CD4-positive, alpha-beta T cell treated with Interleukin-12 subunit alpha and Interleukin-12 subunit beta, for 1 hour (primary cell): Measurements from ENCODE around the gene KRT27.
"Not testable (repeated sequence)": the region's sequence is repeated elsewhere in the genome, so short reads cannot be mapped to it uniquely, and the experiment has no call there.

Source experiments
- DNase-seq: peaks from one replicate; pipeline ENCODE4 v3.0.0-alpha.2; 2020

KRT27 gene

GRCh38 chr17:40782450-40782849 is at the start of gene KRT27:
Gene KRT27 (minus strand): TSS chr17:40782550. CDS start chr17:40782493, 57 bp downstream.
- DNase-seq = no peak

GRCh38 chr17:40830085-40830776 is 47.9 kb upstream of the KRT27 start:
- no peak for DNase-seq

GRCh38 chr17:40828454-40829044 is 46.2 kb upstream of the KRT27 start:
- DNase-seq = no peak

GRCh38 chr17:40827746-40828453 is 45.5 kb upstream of the KRT27 start:
- no peak for DNase-seq

GRCh38 chr17:40825599-40825998 is 43.2 kb upstream of the KRT27 start:
- no peak for DNase-seq

- no peak for DNase-seq
These were observed 41.9 kb upstream of the KRT27 start for GRCh38 chr17:40824015-40824832.

GRCh38 chr17:40822132-40822812 is 39.9 kb upstream of the KRT27 start, which contains the start of gene KRT10:
Gene KRT10 (minus strand): TSS chr17:40822614. CDS start chr17:40822585, 29 bp downstream.
- no peak for DNase-seq

- DNase-seq = no peak
These were observed 39.2 kb upstream of the KRT27 start for GRCh38 chr17:40821536-40821935.

GRCh38 chr17:40820228-40820838 is 38.0 kb upstream of the KRT27 start:
- DNase-seq = no peak

- DNase-seq = no peak
These were observed 37.3 kb upstream of the KRT27 start for GRCh38 chr17:40819528-40820125.

GRCh38 chr17:40818733-40819527 is 36.6 kb upstream of the KRT27 start:
- DNase-seq = peak; percentile 90

- DNase-seq = no peak
These were observed 36.0 kb upstream of the KRT27 start for GRCh38 chr17:40818343-40818732.

GRCh38 chr17:40817103-40817682 is 34.8 kb upstream of the KRT27 start:
- DNase-seq = no peak

GRCh38 chr17:40816569-40816968 is 34.2 kb upstream of the KRT27 start:
- DNase-seq = no peak

GRCh38 chr17:40815381-40815780 is 33.0 kb upstream of the KRT27 start:
- no peak for DNase-seq

GRCh38 chr17:40814657-40815056 is 32.3 kb upstream of the KRT27 start:
- DNase-seq = not testable (repeated sequence)

GRCh38 chr17:40813804-40814203 is 31.5 kb upstream of the KRT27 start:
- no peak for DNase-seq

GRCh38 chr17:40812639-40813038 is 30.3 kb upstream of the KRT27 start:
- no peak for DNase-seq

GRCh38 chr17:40810494-40810893 is 28.1 kb upstream of the KRT27 start:
- DNase-seq = no peak

- DNase-seq = no peak
These were observed 27.5 kb upstream of the KRT27 start for GRCh38 chr17:40809721-40810421.
